ENCODE measurements around the gene CHAF1B.

Gene CHAF1B

DNA sequence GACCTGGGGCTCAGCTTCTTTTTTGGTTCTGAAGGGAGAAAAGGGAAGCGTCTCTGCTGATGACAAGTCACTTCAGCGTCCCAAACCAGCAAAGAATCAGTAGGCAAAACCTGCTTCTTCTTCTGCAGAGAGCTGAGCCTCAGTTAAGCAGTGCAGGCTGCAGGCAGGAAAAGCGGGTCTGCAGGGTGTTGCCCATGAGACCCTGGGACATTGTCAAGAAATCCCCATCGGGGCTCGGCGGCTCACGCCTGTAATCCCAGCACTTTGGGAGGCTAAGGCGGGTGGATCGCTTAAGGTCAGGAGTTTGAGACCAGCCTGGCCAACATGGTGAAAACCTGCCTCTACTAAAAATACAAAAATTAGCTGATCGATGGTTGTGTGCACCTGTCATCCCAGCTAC is 78.0 kb downstream of the CHAF1B start:
- Histone ChIP-seq H3K27me3 (ENCODE audit: insufficient read depth, poor library complexity, severe bottlenecking) (no peaks in the 10 kb centered on the region), H3K27ac (replicated peaks) (no peak overlapping the region), H3K4me3 (replicated peaks; ENCODE audit: insufficient read depth, low read length) (no peak overlapping the region)
- TF ChIP-seq, protein P1, sequence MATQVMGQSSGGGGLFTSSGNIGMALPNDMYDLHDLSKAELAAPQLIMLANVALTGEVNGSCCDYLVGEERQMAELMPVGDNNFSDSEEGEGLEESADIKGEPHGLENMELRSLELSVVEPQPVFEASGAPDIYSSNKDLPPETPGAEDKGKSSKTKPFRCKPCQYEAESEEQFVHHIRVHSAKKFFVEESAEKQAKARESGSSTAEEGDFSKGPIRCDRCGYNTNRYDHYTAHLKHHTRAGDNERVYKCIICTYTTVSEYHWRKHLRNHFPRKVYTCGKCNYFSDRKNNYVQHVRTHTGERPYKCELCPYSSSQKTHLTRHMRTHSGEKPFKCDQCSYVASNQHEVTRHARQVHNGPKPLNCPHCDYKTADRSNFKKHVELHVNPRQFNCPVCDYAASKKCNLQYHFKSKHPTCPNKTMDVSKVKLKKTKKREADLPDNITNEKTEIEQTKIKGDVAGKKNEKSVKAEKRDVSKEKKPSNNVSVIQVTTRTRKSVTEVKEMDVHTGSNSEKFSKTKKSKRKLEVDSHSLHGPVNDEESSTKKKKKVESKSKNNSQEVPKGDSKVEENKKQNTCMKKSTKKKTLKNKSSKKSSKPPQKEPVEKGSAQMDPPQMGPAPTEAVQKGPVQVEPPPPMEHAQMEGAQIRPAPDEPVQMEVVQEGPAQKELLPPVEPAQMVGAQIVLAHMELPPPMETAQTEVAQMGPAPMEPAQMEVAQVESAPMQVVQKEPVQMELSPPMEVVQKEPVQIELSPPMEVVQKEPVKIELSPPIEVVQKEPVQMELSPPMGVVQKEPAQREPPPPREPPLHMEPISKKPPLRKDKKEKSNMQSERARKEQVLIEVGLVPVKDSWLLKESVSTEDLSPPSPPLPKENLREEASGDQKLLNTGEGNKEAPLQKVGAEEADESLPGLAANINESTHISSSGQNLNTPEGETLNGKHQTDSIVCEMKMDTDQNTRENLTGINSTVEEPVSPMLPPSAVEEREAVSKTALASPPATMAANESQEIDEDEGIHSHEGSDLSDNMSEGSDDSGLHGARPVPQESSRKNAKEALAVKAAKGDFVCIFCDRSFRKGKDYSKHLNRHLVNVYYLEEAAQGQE (IDR thresholded peaks at IDR 0.05; ENCODE audit: insufficient replicate concordance, low read depth): no peak
- TF ChIP-seq, protein P2, sequence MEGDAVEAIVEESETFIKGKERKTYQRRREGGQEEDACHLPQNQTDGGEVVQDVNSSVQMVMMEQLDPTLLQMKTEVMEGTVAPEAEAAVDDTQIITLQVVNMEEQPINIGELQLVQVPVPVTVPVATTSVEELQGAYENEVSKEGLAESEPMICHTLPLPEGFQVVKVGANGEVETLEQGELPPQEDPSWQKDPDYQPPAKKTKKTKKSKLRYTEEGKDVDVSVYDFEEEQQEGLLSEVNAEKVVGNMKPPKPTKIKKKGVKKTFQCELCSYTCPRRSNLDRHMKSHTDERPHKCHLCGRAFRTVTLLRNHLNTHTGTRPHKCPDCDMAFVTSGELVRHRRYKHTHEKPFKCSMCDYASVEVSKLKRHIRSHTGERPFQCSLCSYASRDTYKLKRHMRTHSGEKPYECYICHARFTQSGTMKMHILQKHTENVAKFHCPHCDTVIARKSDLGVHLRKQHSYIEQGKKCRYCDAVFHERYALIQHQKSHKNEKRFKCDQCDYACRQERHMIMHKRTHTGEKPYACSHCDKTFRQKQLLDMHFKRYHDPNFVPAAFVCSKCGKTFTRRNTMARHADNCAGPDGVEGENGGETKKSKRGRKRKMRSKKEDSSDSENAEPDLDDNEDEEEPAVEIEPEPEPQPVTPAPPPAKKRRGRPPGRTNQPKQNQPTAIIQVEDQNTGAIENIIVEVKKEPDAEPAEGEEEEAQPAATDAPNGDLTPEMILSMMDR (IDR thresholded peaks at IDR 0.05; ENCODE audit: insufficient read depth, low read length): no peak
- TF ChIP-seq SPI1 (IDR thresholded peaks at IDR 0.05; ENCODE audit: borderline replicate concordance, low read depth) (no peak), GABPA (IDR thresholded peaks at IDR 0.05; ENCODE audit: low read depth) (no peak), POLR2AphosphoS5 (IDR thresholded peaks at IDR 0.05; ENCODE audit: low read depth) (no peak)
- no peak for DNase-seq (ENCODE audit: low read depth in 1 of 2, low spot score in 1 of 2)

DNA sequence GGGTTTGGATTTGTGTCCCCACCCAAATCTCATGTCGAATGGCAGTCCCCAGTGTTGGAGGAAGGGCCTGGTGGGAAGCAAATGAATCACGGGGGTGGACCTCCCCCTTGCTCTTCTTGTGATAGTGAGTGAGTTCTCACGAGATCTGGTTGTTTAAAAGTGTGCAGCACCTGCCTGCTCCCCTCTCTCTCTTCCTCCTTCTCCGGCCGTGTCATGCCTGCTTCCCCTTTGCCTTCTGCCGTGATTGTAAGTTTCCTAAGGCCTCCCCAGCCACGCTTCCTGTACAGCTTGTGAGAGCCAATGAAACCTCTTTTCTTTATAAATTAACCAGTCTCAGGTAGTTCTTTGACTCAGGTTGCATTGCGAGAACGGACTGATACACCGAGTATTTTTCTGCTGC is 78.8 kb downstream of the CHAF1B start:
- no peak for DNase-seq (ENCODE audit: low read depth in 1 of 2, low spot score in 1 of 2)
- H3K27me3 ChIP-seq (ENCODE audit: insufficient read depth, poor library complexity, severe bottlenecking): peaks cover 2% of the 10 kb centered on the region
- no peak for TF ChIP-seq POLR2AphosphoS5 (IDR thresholded peaks at IDR 0.05; ENCODE audit: low read depth)
- TF ChIP-seq, protein P2 (IDR thresholded peaks at IDR 0.05; ENCODE audit: insufficient read depth, low read length): no peak
- no peak for TF ChIP-seq GABPA (IDR thresholded peaks at IDR 0.05; ENCODE audit: low read depth)
- TF ChIP-seq SPI1 (IDR thresholded peaks at IDR 0.05; ENCODE audit: borderline replicate concordance, low read depth): no peak
- TF ChIP-seq, protein P1 (IDR thresholded peaks at IDR 0.05; ENCODE audit: insufficient replicate concordance, low read depth): no peak
- no peak overlapping the region for H3K4me3 ChIP-seq (replicated peaks; ENCODE audit: insufficient read depth, low read length)
- H3K27ac ChIP-seq (replicated peaks): no peak overlapping the region

DNA sequence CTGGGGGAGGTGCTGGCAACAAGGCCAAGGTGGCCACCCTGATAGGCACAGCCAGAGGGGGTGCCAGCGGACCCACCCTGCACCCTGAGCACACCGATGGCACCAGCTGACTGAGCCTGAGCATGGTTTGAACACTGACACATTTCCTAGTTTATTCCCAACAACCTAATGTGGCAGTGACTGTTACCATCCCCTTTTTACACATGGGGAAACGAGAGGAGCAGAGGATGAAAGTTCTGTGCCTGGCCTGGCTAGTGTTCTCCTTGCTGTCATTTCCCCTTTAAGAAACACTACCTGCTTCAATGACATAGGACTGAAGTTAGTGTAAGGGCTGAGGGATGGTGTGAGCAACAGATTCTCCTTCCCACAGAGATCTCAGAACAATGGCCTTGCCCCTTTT is 79.4 kb downstream of the CHAF1B start:
- Histone ChIP-seq H3K27ac (replicated peaks) (no peak overlapping the region), H3K4me3 (replicated peaks; ENCODE audit: insufficient read depth, low read length) (no peak overlapping the region), H3K27me3 (ENCODE audit: insufficient read depth, poor library complexity, severe bottlenecking) (peaks cover 2% of the 10 kb centered on the region)
- no peak for DNase-seq (ENCODE audit: low read depth in 1 of 2, low spot score in 1 of 2)
- TF ChIP-seq GABPA (IDR thresholded peaks at IDR 0.05; ENCODE audit: low read depth) (no peak), POLR2AphosphoS5 (IDR thresholded peaks at IDR 0.05; ENCODE audit: low read depth) (no peak), SPI1 (IDR thresholded peaks at IDR 0.05; ENCODE audit: borderline replicate concordance, low read depth) (no peak)
- TF ChIP-seq, protein P1 (IDR thresholded peaks at IDR 0.05; ENCODE audit: insufficient replicate concordance, low read depth): no peak
- TF ChIP-seq, protein P2 (IDR thresholded peaks at IDR 0.05; ENCODE audit: insufficient read depth, low read length): no peak

All from HL-60 (cell line).